H1 (cell line): Measurements from ENCODE around the gene UPF2. TPM values are rescaled to one million over a fixed set of nuclear protein-coding genes. Genes with fewer than 3 reads are reported as not detected.

ENCODE experiments used
- CTCF ChIA-PET: fragments of 300-600 bp; sonication (Branson Sonifier 250); formaldehyde crosslinking; loops from one replicate; lab custom pipeline; 2021; ENCODE audit not compliant: partially characterized antibody; lab: Charles Lee
- POLR2A ChIA-PET: fragments of 300-600 bp; sonication (Branson Sonifier 250); formaldehyde crosslinking; loops from one replicate; lab custom pipeline; 2021; ENCODE audit warnings: inconsistent platforms; ENCODE audit not compliant: partially characterized antibody; lab: Charles Lee
- DNase-seq, 2 experiments: peaks; one replicate each; pipeline versions ENCODE4 v3.0.0 to v3.0.0-alpha.2; 2010 to 2022; ENCODE audit warnings: low spot score in 2 of 2, low read depth in 1 of 2, mixed read lengths in 1 of 2
- FAIRE-seq: peaks from 2 replicates; lab custom pipeline; 2011; peaks lifted over from hg19 to GRCh38; lab: Jason Lieb, UNC
- H2AFZ ChIP-seq: 2 replicates; pipeline ENCODE4 v1.8.1; 2012; ENCODE audit warnings: low read length, inconsistent platforms
- H2AK5ac ChIP-seq: 2 replicates; pipeline ENCODE4 v1.6.1; 2013; ENCODE audit warnings: low read depth, low read length
- H2BK120ac ChIP-seq: replicated peaks from 2 replicates; pipeline ENCODE3; 2013; ENCODE audit warnings: low read depth, low read length, inconsistent platforms
- H2BK12ac ChIP-seq: 2 replicates; pipeline ENCODE4 v1.6.1; 2013; ENCODE audit warnings: low read depth, low read length
- H2BK15ac ChIP-seq: 2 replicates; pipeline ENCODE4 v1.6.1; 2013; ENCODE audit warnings: low read length
- H2BK20ac ChIP-seq: 2 replicates; pipeline ENCODE4 v1.6.1; 2013; ENCODE audit warnings: low read length
- H2BK5ac ChIP-seq: 2 replicates; pipeline ENCODE4 v1.6.1; 2013; ENCODE audit warnings: low read depth, low read length
- H3K14ac ChIP-seq: 2 replicates; pipeline ENCODE4 v1.6.1; 2013; ENCODE audit warnings: inconsistent platforms; ENCODE audit not compliant: insufficient read length
- H3K18ac ChIP-seq: 2 replicates; pipeline ENCODE4 v1.6.1; 2013; ENCODE audit warnings: low read length; ENCODE audit errors: extremely low read depth
- H3K23ac ChIP-seq: 2 replicates; pipeline ENCODE4 v1.6.1; 2013; ENCODE audit warnings: inconsistent platforms; ENCODE audit not compliant: insufficient read length
- H3K23me2 ChIP-seq: 2 replicates; pipeline ENCODE4 v1.6.1; 2013; ENCODE audit warnings: low read depth, low read length
- H3K27ac ChIP-seq: 2 replicates; pipeline ENCODE4 v1.6.1; 2011; ENCODE audit warnings: low read depth, low read length, inconsistent platforms
- H3K27me3 ChIP-seq, 4 experiments: replicated peaks in 1 of 4; 1 replicate in 1 of 4; 2 replicates in 3 of 4; pipeline versions ENCODE4 v1.6.1 to v1.8.1; 2011 to 2013; ENCODE audit warnings: low read length in 3 of 4, mild to moderate bottlenecking in 3 of 4, inconsistent platforms in 2 of 4, mixed read lengths in 2 of 4, moderate library complexity in 1 of 4; ENCODE audit not compliant: control insufficient read depth in 3 of 4, insufficient read depth in 3 of 4; ENCODE audit errors: extremely low read depth in 1 of 4
- H3K36me3 ChIP-seq, 4 experiments: 2 replicates each; pipeline versions ENCODE4 v1.6.1 to v1.8.1; 2011 to 2013; ENCODE audit warnings: mild to moderate bottlenecking in 4 of 4, low read length in 3 of 4, moderate library complexity in 2 of 4, control low read depth in 1 of 4, inconsistent platforms in 1 of 4; ENCODE audit not compliant: insufficient read depth in 4 of 4, control insufficient read depth in 2 of 4
- H3K4ac ChIP-seq: replicated peaks from 2 replicates; pipeline ENCODE3; 2013; ENCODE audit warnings: low read length, low read depth, mixed read lengths, inconsistent platforms; ENCODE audit not compliant: insufficient read length
- H3K4me1 ChIP-seq, 4 experiments: replicated peaks in 1 of 4; 1 replicate in 1 of 4; 2 replicates in 3 of 4; pipeline versions ENCODE4 v1.6.1 to v1.8.1; 2011 to 2013; ENCODE audit warnings: low read length in 3 of 4, inconsistent platforms in 2 of 4, mixed read lengths in 1 of 4; ENCODE audit not compliant: insufficient read depth in 4 of 4, control insufficient read depth in 3 of 4
- H3K4me2 ChIP-seq, 2 experiments: 2 replicates each; pipeline versions ENCODE4 v1.6.1 to v1.8.1; 2011 to 2013; ENCODE audit warnings: low read depth in 2 of 2, low read length in 2 of 2, control low read depth in 1 of 2, inconsistent platforms in 1 of 2, mild to moderate bottlenecking in 1 of 2; ENCODE audit not compliant: insufficient read depth in 1 of 2
- H3K4me3 ChIP-seq, 4 experiments: fragments of 200-600, 300-600 bp in 1 of 4; sonication (generic), shearing (Covaris generic), sonication (Bioruptor Twin) in 1 of 4; 2 replicates each; pipeline versions ENCODE4 v1.5.1 to v1.8.1; 2011 to 2016; ENCODE audit warnings: low read length in 4 of 4, low read depth in 3 of 4, control low read depth in 2 of 4, inconsistent platforms in 2 of 4, mild to moderate bottlenecking in 2 of 4, mixed read lengths in 1 of 4, moderate library complexity in 1 of 4; ENCODE audit not compliant: insufficient read depth in 2 of 4; ENCODE audit errors: extremely low read depth in 1 of 4
- H3K56ac ChIP-seq: replicated peaks from 2 replicates; pipeline ENCODE3; 2013; ENCODE audit warnings: low read depth, mild to moderate bottlenecking, mixed read lengths, low read length, inconsistent platforms; ENCODE audit not compliant: insufficient read length
- H3K79me1 ChIP-seq: 2 replicates; pipeline ENCODE4 v1.6.1; 2013; ENCODE audit warnings: low read depth, low read length, control low read depth
- H3K79me2 ChIP-seq, 2 experiments: 2 replicates each; pipeline versions ENCODE4 v1.6.1 to v1.8.1; 2012 to 2013; ENCODE audit warnings: low read length in 2 of 2, mild to moderate bottlenecking in 2 of 2, inconsistent platforms in 1 of 2; ENCODE audit not compliant: insufficient read depth in 2 of 2, control insufficient read depth in 1 of 2
- H3K9ac ChIP-seq, 4 experiments: replicated peaks in 1 of 4; 1 replicate in 1 of 4; 2 replicates in 3 of 4; pipeline versions ENCODE4 v1.6.1 to v1.8.1; 2011 to 2013; ENCODE audit warnings: low read depth in 3 of 4, low read length in 3 of 4, control low read depth in 2 of 4, mild to moderate bottlenecking in 2 of 4, moderate library complexity in 2 of 4, inconsistent platforms in 1 of 4; ENCODE audit errors: extremely low read depth in 1 of 4
- H3K9me3 ChIP-seq, 2 experiments: 2 replicates each; pipeline versions ENCODE4 v1.6.1 to v1.8.1; 2012 to 2013; ENCODE audit warnings: mild to moderate bottlenecking in 2 of 2, moderate library complexity in 2 of 2, control low read depth in 1 of 2, inconsistent platforms in 1 of 2, low read depth in 1 of 2, low read length in 1 of 2, mixed read lengths in 1 of 2; ENCODE audit not compliant: insufficient read depth in 2 of 2
- H4K20me1 ChIP-seq, 2 experiments: replicated peaks in 1 of 2; 2 replicates each; pipeline versions ENCODE3 to v1.8.1; 2011 to 2013; ENCODE audit warnings: inconsistent platforms in 2 of 2, low read length in 2 of 2, mild to moderate bottlenecking in 1 of 2; ENCODE audit not compliant: insufficient read depth in 2 of 2, control insufficient read depth in 1 of 2
- H4K5ac ChIP-seq: 2 replicates; pipeline ENCODE4 v1.6.1; 2013; ENCODE audit warnings: low read length, low read depth, mixed read lengths, inconsistent platforms; ENCODE audit not compliant: insufficient read length
- H4K8ac ChIP-seq: 2 replicates; pipeline ENCODE4 v1.8.0; 2013; ENCODE audit warnings: mild to moderate bottlenecking, moderate library complexity, low read length, inconsistent platforms; ENCODE audit not compliant: insufficient read depth; ENCODE audit errors: extremely low read depth
- H4K91ac ChIP-seq: replicated peaks from 2 replicates; pipeline ENCODE3; 2013; ENCODE audit warnings: low read length, mixed read lengths, inconsistent platforms; ENCODE audit not compliant: insufficient read length
- ATF3 ChIP-seq: IDR thresholded peaks from 2 replicates; pipeline ENCODE4 v1.6.1; 2011; ENCODE audit warnings: low read depth, mild to moderate bottlenecking, low read length; ENCODE audit not compliant: insufficient read depth
- BACH1 ChIP-seq: IDR thresholded peaks from 2 replicates; pipeline ENCODE4 v1.6.1; 2012; ENCODE audit warnings: low read length, improper control_type of control experiment
- BRCA1 ChIP-seq: IDR thresholded peaks from 2 replicates; pipeline ENCODE4 v1.6.1; 2012; ENCODE audit warnings: low read depth, low read length, improper control_type of control experiment
- CBX8 ChIP-seq: fragments of 300-800, 300-1000 bp; sonication (generic); IDR thresholded peaks from 2 replicates; pipeline ENCODE4 v1.7.1; 2016; ENCODE audit warnings: low read depth, low read length, borderline replicate concordance
- CHD2 ChIP-seq: IDR thresholded peaks from 2 replicates; pipeline ENCODE4 v1.6.1; 2012; ENCODE audit warnings: low read length, improper control_type of control experiment
- E2F6 ChIP-seq: IDR thresholded peaks from 2 replicates; pipeline ENCODE4 v1.6.1; 2012; ENCODE audit warnings: inconsistent platforms
- GABPA ChIP-seq: IDR thresholded peaks from 2 replicates; pipeline ENCODE4 v1.6.1; 2011; ENCODE audit warnings: mild to moderate bottlenecking, low read length, moderate library complexity, borderline replicate concordance; ENCODE audit not compliant: insufficient read depth
- JUN ChIP-seq: IDR thresholded peaks from 2 replicates; pipeline ENCODE4 v1.6.1; 2011; ENCODE audit warnings: low read depth, mild to moderate bottlenecking, improper control_type of control experiment, low read length
- MAFK ChIP-seq: IDR thresholded peaks from 2 replicates; pipeline ENCODE4 v1.6.1; 2012; ENCODE audit warnings: low read depth, mild to moderate bottlenecking, improper control_type of control experiment, low read length
- POLR2AphosphoS5 ChIP-seq: IDR thresholded peaks from 2 replicates; pipeline ENCODE4 v1.6.1; 2011; ENCODE audit warnings: low read depth, low read length
- SP2 ChIP-seq: IDR thresholded peaks from 2 replicates; pipeline ENCODE4 v1.6.1; 2012; ENCODE audit warnings: mild to moderate bottlenecking, low read length, inconsistent platforms
- TBP ChIP-seq: IDR thresholded peaks from 2 replicates; pipeline ENCODE4 v1.6.1; 2011; ENCODE audit warnings: low read depth, low read length, improper control_type of control experiment
- WGBS, 2 experiments: shearing (Covaris generic) in 1 of 2; methylation state at CpG; one replicate each; pipeline versions ENCODE4 v1.1.6 to v1.1.7; 2013 to 2015; ENCODE audit warnings: low lambda C conversion rate in 2 of 2, mixed read lengths in 2 of 2, inconsistent platforms in 1 of 2, low coverage in 1 of 2, missing lambda C conversion rate in 1 of 2; ENCODE audit not compliant: insufficient replicate concordance in 2 of 2, insufficient coverage in 1 of 2, insufficient read length in 1 of 2; ENCODE audit errors: extremely low coverage in 1 of 2, missing lambda C conversion rate in 1 of 2; 5-methylcytosine and 5-hydroxymethylcytosine counted together
- polyA plus RNA-seq, 7 experiments: library from polyadenylated mRNA; depleted of rRNA in 3 of 7; stranded (reverse) in 5 of 7; unstranded in 2 of 7; fragments of >200 nt in 5 of 7; fragments of 200-250 nt in 2 of 7; gene quantifications; 1 replicate in 5 of 7; 2 replicates in 1 of 7; 4 replicates in 1 of 7; pipeline versions ENCODE4 v1.2.1 to v1.2.3, GENCODE V29; 2011 to 2013; ENCODE audit warnings: missing spikeins in 2 of 7, mixed read lengths in 2 of 7
- total RNA-seq: library from RNA; stranded (reverse); fragmentation: NEBNext Ultra II Directional; extraction: Animal tissue kit (Norgen Biotek cat#: 25700); gene quantifications from 2 replicates; pipeline ENCODE4 v1.2.1, GENCODE V29; 2021
- TF ChIP-seq, protein P1 (sequence below): IDR thresholded peaks from 2 replicates; pipeline ENCODE4 v1.6.1; 2011; ENCODE audit warnings: low read length, improper control_type of control experiment

The UPF2 gene
- total and polyA plus RNA-seq, 2 of the 8 experiments (the other 6 are each of a cell fraction or from before 2014, with no cell fraction given) = 6.2 to 32.8 TPM

DNA sequence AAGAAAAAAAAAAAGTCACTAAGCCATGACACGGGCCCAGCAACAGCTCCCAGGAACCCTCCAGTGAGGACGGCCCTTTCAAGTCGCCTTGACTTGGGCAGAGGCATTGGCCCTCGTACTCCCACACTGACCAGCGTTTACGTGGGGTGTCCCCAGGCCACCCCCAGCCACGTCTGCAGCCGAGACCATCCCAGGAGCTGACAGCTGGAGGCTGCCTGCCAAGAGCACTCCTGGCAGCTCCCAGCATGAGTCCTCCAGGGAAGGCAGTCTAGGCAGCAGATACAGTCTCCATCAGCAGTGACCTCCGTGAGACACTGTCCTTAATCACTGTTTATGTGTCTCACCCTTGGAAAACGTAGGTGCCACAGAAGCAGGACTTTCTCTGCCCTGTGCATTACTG is 133.0 kb downstream of the UPF2 start:
- CTCF ChIA-PET = interaction anchor here (0.9 to 1.7 kb wide), 6 partner anchors 18 to 127 kb away, joined by 3 to 8 read pairs (median 4); no protein-coding TSS in a partner anchor
- no peak overlapping the region for H4K5ac ChIP-seq
- no peak overlapping the region for H4K91ac ChIP-seq
- WGBS, 2 experiments = 83% methylated on average over 10 of the region's 10 CpGs; no CpG with 5 or more reads in 1 of the 2 experiments
- H3K36me3 ChIP-seq = no peaks in the 10 kb centered on the region
- no peaks in the 10 kb centered on the region for H3K79me2 ChIP-seq
- H2BK120ac ChIP-seq = no peak overlapping the region
- no peak overlapping the region for H3K9ac ChIP-seq
- H3K14ac ChIP-seq = no peak overlapping the region
- no peak overlapping the region for H2AK5ac ChIP-seq
- POLR2A ChIA-PET = no interaction called here
- H3K23me2 ChIP-seq = no peaks in the 10 kb centered on the region
- no peak overlapping the region for H2AFZ ChIP-seq
- no peaks in the 10 kb centered on the region for H4K20me1 ChIP-seq
- no peak overlapping the region for H2BK20ac ChIP-seq
- H2BK5ac ChIP-seq = no peak overlapping the region
- H3K4ac ChIP-seq = no peak overlapping the region
- peak overlapping the region; percentile 19; the same call in 1 of the 2 replicates for H3K18ac ChIP-seq
- H3K27me3 ChIP-seq = no peaks in the 10 kb centered on the region
- no peak overlapping the region for H3K27ac ChIP-seq
- H3K23ac ChIP-seq = no peak overlapping the region
- no peak overlapping the region for H2BK12ac ChIP-seq
- no peaks in the 10 kb centered on the region for H3K9me3 ChIP-seq
- FAIRE-seq (no peak), DNase-seq (no peak)
- H3K4me2 ChIP-seq = no peak overlapping the region
- no peaks in the 10 kb centered on the region; a peak in 2 of 7 replicates for H3K4me1 ChIP-seq
- no peaks in the 10 kb centered on the region for H3K79me1 ChIP-seq
- no peak overlapping the region for H3K4me3 ChIP-seq
- H4K8ac ChIP-seq = no peak overlapping the region
- no peak overlapping the region for H3K56ac ChIP-seq
- H2BK15ac ChIP-seq = no peak overlapping the region
- TF ChIP-seq MAFK (no peak), GABPA (no peak), TBP (no peak), ATF3 (no peak), CHD2 (no peak), BACH1 (no peak), POLR2AphosphoS5 (no peak), JUN (no peak), SP2 (no peak), BRCA1 (no peak), E2F6 (no peak), CBX8 (no peak)
- TF ChIP-seq, protein P1, sequence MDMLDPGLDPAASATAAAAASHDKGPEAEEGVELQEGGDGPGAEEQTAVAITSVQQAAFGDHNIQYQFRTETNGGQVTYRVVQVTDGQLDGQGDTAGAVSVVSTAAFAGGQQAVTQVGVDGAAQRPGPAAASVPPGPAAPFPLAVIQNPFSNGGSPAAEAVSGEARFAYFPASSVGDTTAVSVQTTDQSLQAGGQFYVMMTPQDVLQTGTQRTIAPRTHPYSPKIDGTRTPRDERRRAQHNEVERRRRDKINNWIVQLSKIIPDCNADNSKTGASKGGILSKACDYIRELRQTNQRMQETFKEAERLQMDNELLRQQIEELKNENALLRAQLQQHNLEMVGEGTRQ = no peak
